Naive thymus-derived CD8-positive, alpha-beta T cell (primary cell): ENCODE measurements around the gene RDH14. TPM values are rescaled to one million over a fixed set of nuclear protein-coding genes. Genes with fewer than 3 reads are reported as not detected.

Experiments used
- ATAC-seq, 2 donors: fragments of 150-1000 bp; cut with Tn5 transposase in 1 of 2; sonication (Bioruptor Pico), chemical (Tn5 transposase) in 1 of 2; 1 replicate in 1 of 2; 2 replicates in 1 of 2; pipeline ENCODE4 v1.10.0; 2021; ENCODE audit warnings: mild to moderate bottlenecking in 2 of 2, moderate library complexity in 2 of 2
- POLR2A ChIA-PET: fragments of 350-600 bp; sonication (Branson Sonifier 250); formaldehyde crosslinking; loops from one replicate; lab custom pipeline; 2021; ENCODE audit warnings: antibody characterized with exemption; lab: Charles Lee
- DNase-seq, 10 donors: peaks; one replicate each; pipeline versions ENCODE4 v3.0.0 to v3.0.0-alpha.2; 2020 to 2022
- H3K27ac Mint-ChIP-seq, 10 donors: one replicate each; pipeline ENCODE4 v1.8.0; 2020 to 2022; ENCODE audit warnings: mild to moderate bottlenecking in 10 of 10, mixed read lengths in 10 of 10, moderate library complexity in 4 of 10, inconsistent platforms in 1 of 10
- H3K27me3 Mint-ChIP-seq, 5 donors: one replicate each; pipeline ENCODE4 v1.8.0; 2021 to 2022; ENCODE audit warnings: mixed read lengths in 5 of 5
- H3K36me3 Mint-ChIP-seq, 3 donors: one replicate each; pipeline ENCODE4 v1.8.0; 2020 to 2022; ENCODE audit warnings: mixed read lengths in 3 of 3, mild to moderate bottlenecking in 2 of 3, inconsistent platforms in 1 of 3
- H3K4me1 Mint-ChIP-seq, 4 donors: one replicate each; pipeline ENCODE4 v1.8.0; 2021 to 2022; ENCODE audit warnings: mixed read lengths in 4 of 4
- H3K4me3 Mint-ChIP-seq, 10 donors: one replicate each; pipeline ENCODE4 v1.8.0; 2020 to 2022; ENCODE audit warnings: mild to moderate bottlenecking in 10 of 10, mixed read lengths in 10 of 10, moderate library complexity in 6 of 10, inconsistent platforms in 1 of 10
- H3K9me3 Mint-ChIP-seq, 9 donors: one replicate each; pipeline ENCODE4 v1.8.0; 2020 to 2022; ENCODE audit warnings: mixed read lengths in 9 of 9, mild to moderate bottlenecking in 3 of 9, inconsistent platforms in 1 of 9, moderate library complexity in 1 of 9
- polyA plus RNA-seq, 3 donors: library from polyadenylated mRNA; unstranded; fragments of 300-500 nt; fragmentation: Illumina TruSeq; gene quantifications; one replicate each; pipeline ENCODE4 v1.2.3, GENCODE V29; 2021
- total RNA-seq, 8 experiments: library from RNA in 2 of 8; stranded (reverse) in 2 of 8; gene quantifications; one replicate each; pipeline ENCODE4 v1.2.3 and lab custom pipeline; 2021 to 2026

RDH14 gene
- total and polyA plus RNA-seq, 5 experiments from 2014 or later, result 21.6 to 56.2 (median 46.3) TPM

DNA sequence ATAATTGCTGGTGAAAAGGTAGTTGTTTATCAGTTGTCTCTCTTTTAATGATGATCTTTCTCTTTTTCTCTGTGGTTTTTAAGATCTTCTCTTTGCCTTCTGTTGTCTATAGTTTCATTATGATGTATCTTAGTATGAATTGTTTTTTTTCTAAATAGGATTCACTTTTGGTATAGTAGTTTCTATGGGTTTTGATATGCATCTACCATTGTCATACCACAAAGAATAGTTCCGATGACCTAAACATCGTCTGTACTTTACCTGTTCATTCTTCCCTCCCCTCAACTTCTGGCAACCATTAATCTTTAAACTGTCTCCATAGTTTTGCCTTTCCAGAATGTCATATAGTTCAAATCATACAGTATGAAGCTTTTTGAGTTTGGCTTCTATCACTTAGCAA is 19.6 kb downstream of the RDH14 start:
- no peak overlapping the region for H3K4me3 Mint-ChIP-seq
- no peak for ATAC-seq
- H3K27ac Mint-ChIP-seq, result no peak overlapping the region

GRCh38 chr2:18536697-18537096 is 23.8 kb downstream of the RDH14 start:
- Mint-ChIP-seq H3K27me3 (peaks cover 0 to 13% (median 9%) of the 10 kb centered on the region in 5 donors), H3K27ac (no peak overlapping the region), H3K9me3 (peaks cover 0 to 10% (median 4%) of the 10 kb centered on the region in 9 donors), H3K36me3 (peaks cover 4 to 8% (median 7%) of the 10 kb centered on the region in 3 donors), H3K4me3 (no peak overlapping the region), H3K4me1 (peaks cover 0 to 2% (median 0%) of the 10 kb centered on the region in 4 donors)
- DNase-seq, result no peak
- ATAC-seq, result no peak
- POLR2A ChIA-PET, result interaction anchor here (1.5 kb wide), 1 partner anchor 23 kb away, joined by 4 read pairs; the partner anchor contains the start of gene RDH14

More for the DNA sequence above, 19.6 kb downstream of the RDH14 start:
- peaks cover 2 to 10% (median 7%) of the 10 kb centered on the region in 4 donors for H3K4me1 Mint-ChIP-seq
- H3K27me3 Mint-ChIP-seq, result peaks cover 0 to 9% (median 0%) of the 10 kb centered on the region in 5 donors
- peaks cover 0 to 10% (median 4%) of the 10 kb centered on the region in 9 donors for H3K9me3 Mint-ChIP-seq
- POLR2A ChIA-PET, result no interaction called here
- H3K36me3 Mint-ChIP-seq, result peaks cover 4 to 8% (median 7%) of the 10 kb centered on the region in 3 donors
- no peak for DNase-seq

- peaks cover 0 to 8% (median 4%) of the 10 kb centered on the region in 9 donors for H3K9me3 Mint-ChIP-seq
Measured at GRCh38 chr2:18536100-18536499, 24.4 kb downstream of the RDH14 start.

GRCh38 chr2:18531194-18531593 is 29.3 kb downstream of the RDH14 start:
- H3K4me3 Mint-ChIP-seq, result no peak overlapping the region
- H3K27me3 Mint-ChIP-seq, result peaks cover 0 to 13% (median 9%) of the 10 kb centered on the region in 5 donors
- POLR2A ChIA-PET, result no interaction called here
- no peaks in the 10 kb centered on the region for H3K9me3 Mint-ChIP-seq
- DNase-seq (no peak), ATAC-seq (no peak)
- no peaks in the 10 kb centered on the region for H3K36me3 Mint-ChIP-seq
- H3K27ac Mint-ChIP-seq, result no peak overlapping the region
- peaks cover 0 to 2% (median 0%) of the 10 kb centered on the region in 4 donors for H3K4me1 Mint-ChIP-seq

More at GRCh38 chr2:18536100-18536499, 24.4 kb downstream of the RDH14 start:
- DNase-seq, result no peak
- Mint-ChIP-seq H3K27me3 (peaks cover 0 to 13% (median 9%) of the 10 kb centered on the region in 5 donors), H3K4me3 (no peak overlapping the region), H3K36me3 (peaks cover 4 to 8% (median 6%) of the 10 kb centered on the region in 3 donors), H3K4me1 (peaks cover 0 to 2% (median 0%) of the 10 kb centered on the region in 4 donors), H3K27ac (peak overlapping the region in 1 of 10 donors; percentile 9)
- POLR2A ChIA-PET, result interaction anchor here (1.5 kb wide), 1 partner anchor 24 kb away, joined by 4 read pairs; the partner anchor contains the start of gene RDH14
- ATAC-seq, result no peak

GRCh38 chr2:18527822-18528221 is 32.6 kb downstream of the RDH14 start:
- DNase-seq (no peak), ATAC-seq (no peak)
- H3K4me1 Mint-ChIP-seq, result no peaks in the 10 kb centered on the region
- no peaks in the 10 kb centered on the region for H3K36me3 Mint-ChIP-seq
- H3K9me3 Mint-ChIP-seq, result no peaks in the 10 kb centered on the region
- H3K27me3 Mint-ChIP-seq, result peaks cover 0 to 7% (median 0%) of the 10 kb centered on the region in 5 donors
- H3K27ac Mint-ChIP-seq, result no peak overlapping the region
- POLR2A ChIA-PET, result no interaction called here
- H3K4me3 Mint-ChIP-seq, result no peak overlapping the region

GRCh38 chr2:18527326-18527725 is 33.1 kb downstream of the RDH14 start:
- POLR2A ChIA-PET, result no interaction called here
- Mint-ChIP-seq H3K27ac (no peak overlapping the region), H3K27me3 (peaks cover 0 to 7% (median 0%) of the 10 kb centered on the region in 5 donors), H3K9me3 (no peaks in the 10 kb centered on the region), H3K4me3 (no peak overlapping the region), H3K36me3 (no peaks in the 10 kb centered on the region), H3K4me1 (no peaks in the 10 kb centered on the region)
- DNase-seq (no peak), ATAC-seq (no peak)

GRCh38 chr2:18526429-18526828 is 34.0 kb downstream of the RDH14 start:
- H3K27me3 Mint-ChIP-seq, result peaks cover 0 to 6% (median 0%) of the 10 kb centered on the region in 5 donors
- POLR2A ChIA-PET, result no interaction called here
- H3K4me3 Mint-ChIP-seq, result no peak overlapping the region
- no peaks in the 10 kb centered on the region for H3K4me1 Mint-ChIP-seq
- no peaks in the 10 kb centered on the region for H3K9me3 Mint-ChIP-seq
- H3K27ac Mint-ChIP-seq, result no peak overlapping the region
- no peaks in the 10 kb centered on the region for H3K36me3 Mint-ChIP-seq
- ATAC-seq (no peak), DNase-seq (no peak)

GRCh38 chr2:18525852-18526251 is 34.6 kb downstream of the RDH14 start:
- Mint-ChIP-seq H3K27ac (no peak overlapping the region), H3K9me3 (no peaks in the 10 kb centered on the region), H3K4me1 (no peaks in the 10 kb centered on the region), H3K36me3 (no peaks in the 10 kb centered on the region), H3K4me3 (no peak overlapping the region), H3K27me3 (peaks cover 0 to 6% (median 0%) of the 10 kb centered on the region in 5 donors)
- no peak for ATAC-seq
- POLR2A ChIA-PET, result no interaction called here
- no peak for DNase-seq

GRCh38 chr2:18525236-18525635 is 35.2 kb downstream of the RDH14 start:
- Mint-ChIP-seq H3K4me1 (no peaks in the 10 kb centered on the region), H3K36me3 (no peaks in the 10 kb centered on the region), H3K27ac (no peak overlapping the region), H3K27me3 (peaks cover 0 to 9% (median 2%) of the 10 kb centered on the region in 5 donors), H3K9me3 (no peaks in the 10 kb centered on the region), H3K4me3 (no peak overlapping the region)
- POLR2A ChIA-PET, result no interaction called here
- ATAC-seq, result no peak
- no peak for DNase-seq

DNA sequence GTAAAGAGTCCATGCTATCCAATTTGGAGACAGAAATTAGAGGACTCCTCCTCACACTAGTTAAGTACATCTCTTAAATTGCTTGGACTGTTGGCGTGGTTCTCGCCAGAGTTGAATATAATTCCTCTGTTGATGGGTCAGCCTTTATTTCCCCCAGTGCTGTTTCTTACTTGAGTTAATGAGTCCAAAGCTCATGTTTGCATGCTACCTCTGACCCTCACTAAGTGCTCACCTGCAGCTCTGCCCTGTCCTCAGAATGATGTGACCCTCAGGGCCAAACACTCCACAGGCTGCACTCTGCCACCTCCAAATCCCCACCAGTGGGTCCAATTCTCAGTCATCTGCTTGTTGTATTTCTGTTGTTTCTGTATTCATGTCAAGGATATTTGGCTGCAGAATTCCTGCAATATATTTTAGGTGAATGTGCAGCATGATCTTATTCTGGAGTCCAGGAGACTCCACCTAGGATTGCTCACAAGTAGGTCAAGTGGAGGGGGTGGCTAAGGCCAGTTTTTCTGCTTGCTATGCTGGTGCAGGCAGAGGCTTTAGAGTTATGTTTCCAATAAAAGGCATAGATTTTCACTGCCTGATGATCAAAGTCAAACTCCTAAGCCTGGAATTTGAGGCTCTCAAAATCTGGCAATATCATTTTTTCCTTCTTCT is 37.8 kb downstream of the RDH14 start:
- no peak for DNase-seq
- Mint-ChIP-seq H3K27me3 (peaks cover 5 to 19% (median 11%) of the 10 kb centered on the region in 5 donors), H3K27ac (no peak overlapping the region), H3K36me3 (no peaks in the 10 kb centered on the region), H3K9me3 (no peaks in the 10 kb centered on the region), H3K4me1 (no peaks in the 10 kb centered on the region), H3K4me3 (no peak overlapping the region)
- no peak for ATAC-seq
- POLR2A ChIA-PET, result no interaction called here

GRCh38 chr2:18520451-18521425 is 39.7 kb downstream of the RDH14 start:
- POLR2A ChIA-PET, result no interaction called here
- H3K36me3 Mint-ChIP-seq, result no peaks in the 10 kb centered on the region
- peaks cover 5 to 29% (median 17%) of the 10 kb centered on the region in 5 donors for H3K27me3 Mint-ChIP-seq
- no peaks in the 10 kb centered on the region for H3K4me1 Mint-ChIP-seq
- H3K27ac Mint-ChIP-seq, result peak overlapping the region in 1 of 10 donors; percentile 40
- H3K4me3 Mint-ChIP-seq, result no peak overlapping the region
- ATAC-seq, result peak; percentile 69 to 84
- DNase-seq, result peak; percentile 50 to 84 (median 70)
- no peaks in the 10 kb centered on the region for H3K9me3 Mint-ChIP-seq

DNA sequence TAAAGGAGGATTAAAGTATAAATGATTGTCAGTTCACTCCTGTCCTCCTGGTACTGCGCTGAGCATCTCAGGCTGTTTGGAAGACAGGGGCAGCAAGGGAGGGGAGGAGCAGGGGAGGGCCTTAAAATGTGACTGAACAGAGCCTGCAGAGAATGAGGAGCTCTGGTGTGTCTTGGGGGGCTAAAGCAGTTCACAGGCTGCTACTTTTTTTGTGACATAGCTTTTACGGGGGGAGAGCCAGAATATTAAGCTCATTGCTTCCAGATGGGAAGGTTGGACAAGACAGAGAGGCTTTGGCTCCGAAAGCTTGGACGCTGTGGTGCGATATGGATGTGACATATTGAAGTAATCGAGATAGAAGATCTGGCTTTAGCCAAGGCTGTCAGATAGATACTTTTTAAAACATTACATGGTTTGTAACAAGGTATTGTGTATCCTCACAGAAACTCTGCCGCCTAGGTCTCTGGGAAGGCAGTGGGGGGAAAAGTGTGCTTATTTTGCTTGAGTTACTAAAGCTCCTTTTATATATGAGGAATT is 40.5 kb downstream of the RDH14 start:
- H3K27me3 Mint-ChIP-seq, result peaks cover 5 to 36% (median 22%) of the 10 kb centered on the region in 5 donors
- no peak overlapping the region for H3K4me3 Mint-ChIP-seq
- H3K27ac Mint-ChIP-seq, result peak overlapping the region in 1 of 10 donors; percentile 40
- H3K9me3 Mint-ChIP-seq, result no peaks in the 10 kb centered on the region
- DNase-seq (no peak), ATAC-seq (no peak)
- H3K36me3 Mint-ChIP-seq, result no peaks in the 10 kb centered on the region
- H3K4me1 Mint-ChIP-seq, result no peaks in the 10 kb centered on the region
- POLR2A ChIA-PET, result no interaction called here
